A549 (cell line): ENCODE results near the gene RBL1.

Source experiments
- CEBPB ChIP-seq, 2 experiments: fragments of >200 bp in 1 of 2; sonication (Bioruptor Twin) in 1 of 2; formaldehyde crosslinking in 1 of 2; IDR thresholded peaks; 2 replicates each; pipeline ENCODE4 v1.6.1; 2012 to 2016
- GATA3 ChIP-seq: IDR thresholded peaks from 2 replicates; pipeline ENCODE4 v1.6.1; 2012; ENCODE audit warnings: borderline replicate concordance
- NFE2L2 ChIP-seq: fragments of 150-350 bp; conservative IDR thresholded peaks from 2 replicates; pipeline ENCODE4 v1.6.1; 2014; ENCODE audit warnings: low read length

GRCh38 chr20:36959242-36959641, 136.6 kb downstream of the RBL1 start:
- TF ChIP-seq NFE2L2 (no peak), CEBPB (IDR thresholded peaks at IDR 0.05) (no peak), GATA3 (no peak)
